SH-SY5Y (cell line): ENCODE results near the gene LDHB.

Experiments
- GATA2 ChIP-seq: IDR thresholded peaks from 2 replicates; pipeline ENCODE4 v1.6.1; 2011; ENCODE audit warnings: mild to moderate bottlenecking, low read depth, low read length
- GATA3 ChIP-seq: IDR thresholded peaks from 2 replicates; pipeline ENCODE4 v1.6.1; 2011; ENCODE audit warnings: low read depth, mild to moderate bottlenecking, low read length, moderate library complexity

DNA sequence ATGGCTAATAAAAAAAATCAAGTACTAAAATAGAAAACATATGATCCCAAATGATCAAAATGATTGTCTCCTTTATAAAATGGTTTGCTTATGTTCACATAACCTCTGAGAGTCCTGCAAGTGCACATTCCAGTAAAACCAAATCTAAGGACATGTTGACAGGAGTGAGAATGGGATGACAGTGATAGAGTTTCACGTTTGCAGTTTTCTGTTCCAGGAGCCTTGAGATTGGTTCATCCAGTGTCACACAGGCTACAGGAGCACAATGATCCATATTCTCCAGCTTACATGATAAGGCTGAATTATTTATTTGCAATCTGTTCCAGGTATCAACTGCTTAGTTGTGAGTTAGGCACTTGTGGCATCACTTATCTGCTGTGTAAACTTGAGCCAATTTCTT lies 51.5 kb downstream of the LDHB start:
- TF ChIP-seq GATA3 = no peak
- TF ChIP-seq GATA2 = no peak
